ENCODE measurements around the gene NANOS2. TPM values are rescaled to one million over a fixed set of nuclear protein-coding genes. Genes with fewer than 3 reads are reported as not detected.

The NANOS2 gene
- total and polyA plus RNA-seq, 10 donors: not detected

DNA sequence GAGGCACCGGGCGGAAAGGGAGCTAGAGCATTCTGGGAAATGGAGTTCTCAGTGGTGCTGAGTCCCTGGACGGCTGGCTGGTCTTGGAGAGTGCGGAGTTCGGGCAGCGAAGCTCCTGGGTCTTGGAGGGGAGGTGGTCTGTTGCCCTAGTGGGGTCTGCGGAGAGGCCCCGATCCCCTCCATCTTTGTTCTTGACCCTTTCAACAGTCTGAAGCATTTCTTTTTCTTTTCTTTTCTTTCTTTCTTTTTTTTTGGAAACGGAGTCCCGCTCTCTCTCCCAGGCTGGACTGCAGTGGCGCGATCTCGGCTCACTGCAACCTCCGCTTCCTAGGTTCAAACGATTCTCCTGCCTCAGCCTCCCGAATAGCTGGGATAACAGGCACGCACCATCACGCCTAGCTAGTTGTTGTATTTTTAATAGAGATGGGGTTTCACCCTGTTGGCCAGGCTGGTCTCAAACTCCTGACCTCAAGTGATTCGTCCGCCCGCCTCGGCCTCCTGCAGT is 51.2 kb downstream of the NANOS2 start:
- 2 to 6% (median 3%) methylated on average over 22 of the region's 22 CpGs for WGBS, 5 donors
- no peak for TF ChIP-seq POLR2A (IDR thresholded peaks at IDR 0.05)
- TF ChIP-seq, protein P1, sequence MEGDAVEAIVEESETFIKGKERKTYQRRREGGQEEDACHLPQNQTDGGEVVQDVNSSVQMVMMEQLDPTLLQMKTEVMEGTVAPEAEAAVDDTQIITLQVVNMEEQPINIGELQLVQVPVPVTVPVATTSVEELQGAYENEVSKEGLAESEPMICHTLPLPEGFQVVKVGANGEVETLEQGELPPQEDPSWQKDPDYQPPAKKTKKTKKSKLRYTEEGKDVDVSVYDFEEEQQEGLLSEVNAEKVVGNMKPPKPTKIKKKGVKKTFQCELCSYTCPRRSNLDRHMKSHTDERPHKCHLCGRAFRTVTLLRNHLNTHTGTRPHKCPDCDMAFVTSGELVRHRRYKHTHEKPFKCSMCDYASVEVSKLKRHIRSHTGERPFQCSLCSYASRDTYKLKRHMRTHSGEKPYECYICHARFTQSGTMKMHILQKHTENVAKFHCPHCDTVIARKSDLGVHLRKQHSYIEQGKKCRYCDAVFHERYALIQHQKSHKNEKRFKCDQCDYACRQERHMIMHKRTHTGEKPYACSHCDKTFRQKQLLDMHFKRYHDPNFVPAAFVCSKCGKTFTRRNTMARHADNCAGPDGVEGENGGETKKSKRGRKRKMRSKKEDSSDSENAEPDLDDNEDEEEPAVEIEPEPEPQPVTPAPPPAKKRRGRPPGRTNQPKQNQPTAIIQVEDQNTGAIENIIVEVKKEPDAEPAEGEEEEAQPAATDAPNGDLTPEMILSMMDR (IDR thresholded peaks at IDR 0.05 in 8 of 11, conservative IDR thresholded peaks at IDR 0.05 in 3 of 11): no peak
- TF ChIP-seq POLR2AphosphoS5 (IDR thresholded peaks at IDR 0.05): peak in 2 of 3 donors; percentile 47 to 75
- peaks cover 0 to 32% (median 14%) of the 10 kb centered on the region in 6 donors for H3K36me3 ChIP-seq
- H3K4me3 ChIP-seq: peak overlapping the region; percentile 86 to 99 (median 92)
- intact Hi-C loops (cut with DNase I; ENCODE audit: low total_unique reads): no loop called here
- no peak for DNase-seq
- peak overlapping the region in 4 of 8 donors; percentile 93 to 96 (median 94) for H3K27ac ChIP-seq
- peaks cover 25 to 49% (median 39%) of the 10 kb centered on the region in 6 donors for H3K4me1 ChIP-seq
- H3K9me3 ChIP-seq: no peaks in the 10 kb centered on the region
- peaks cover 0 to 28% (median 14%) of the 10 kb centered on the region in 7 donors for H3K27me3 ChIP-seq (replicated peaks in 1 of 7)

Other genes starting within 250 kb of the NANOS2 start
- gene GIPR, start 246.6 kb downstream of the NANOS2 start, total RNA-seq: 1 to 10 TPM; 1.7 to 7.5 (median 3.7) TPM
- gene GIPR, start 246.6 kb downstream of the NANOS2 start, polyA plus RNA-seq: 1 to 10 TPM in 1 of 3 donors, under 1 TPM in 2; 0.49 to 1.7 (median 0.83) TPM
- gene SNRPD2, start 222.8 kb downstream of the NANOS2 start, total RNA-seq: 100 to 1,000 TPM; 117 to 280 (median 200) TPM
- 100 to 1,000 TPM; 368 to 587 (median 432) TPM for gene SNRPD2, start 222.8 kb downstream of the NANOS2 start, polyA plus RNA-seq
- gene QPCTL, start 222.1 kb downstream of the NANOS2 start, total RNA-seq: 10 to 100 TPM in 2 of 7 donors, 1 to 10 TPM in 5; 5.0 to 10.7 (median 8.8) TPM
- gene QPCTL, start 222.1 kb downstream of the NANOS2 start, polyA plus RNA-seq: 10 to 100 TPM in 2 of 3 donors, 1 to 10 TPM in 1; 9.5 to 10.7 (median 10.2) TPM
- gene FBXO46, start 183.9 kb downstream of the NANOS2 start, total RNA-seq: 10 to 100 TPM; 12.8 to 28.1 (median 23.6) TPM
- gene FBXO46, start 183.9 kb downstream of the NANOS2 start, polyA plus RNA-seq: 10 to 100 TPM in 2 of 3 donors, 1 to 10 TPM in 1; 8.8 to 14.4 (median 10.4) TPM
- not detected for gene MEIOSIN, start 181.3 kb downstream of the NANOS2 start, total RNA-seq
- under 1 TPM in 1 of 3 donors, not detected in 2; 0.02 TPM for gene MEIOSIN, start 181.3 kb downstream of the NANOS2 start, polyA plus RNA-seq
- gene SIX5, start 145.5 kb downstream of the NANOS2 start, total RNA-seq: 10 to 100 TPM in 2 of 7 donors, 1 to 10 TPM in 5; 6.5 to 13.2 (median 8.5) TPM
- gene SIX5, start 145.5 kb downstream of the NANOS2 start, polyA plus RNA-seq: 1 to 10 TPM; 4.4 to 8.9 (median 5.2) TPM
- 10 to 100 TPM; 22.2 to 54.6 (median 32.7) TPM for gene DMPK, start 132.3 kb downstream of the NANOS2 start, total RNA-seq
- gene DMPK, start 132.3 kb downstream of the NANOS2 start, polyA plus RNA-seq: 100 to 1,000 TPM in 1 of 3 donors, 10 to 100 TPM in 2; 17.9 to 147 (median 38.1) TPM
- gene DMWD, start 121.9 kb downstream of the NANOS2 start, total RNA-seq: 10 to 100 TPM; 35.1 to 57.0 (median 48.4) TPM
- gene DMWD, start 121.9 kb downstream of the NANOS2 start, polyA plus RNA-seq: 10 to 100 TPM in 1 of 3 donors, 1 to 10 TPM in 2; 6.4 to 36.1 (median 6.7) TPM
- gene RSPH6A, start 99.5 kb downstream of the NANOS2 start, total RNA-seq: under 1 TPM in 3 of 7 donors, not detected in 4; 0.19 to 0.41 (median 0.33) TPM
- under 1 TPM in 1 of 3 donors, not detected in 2; 0.13 TPM for gene RSPH6A, start 99.5 kb downstream of the NANOS2 start, polyA plus RNA-seq
- gene SYMPK, start 51.6 kb downstream of the NANOS2 start, total RNA-seq: 100 to 1,000 TPM in 1 of 7 donors, 10 to 100 TPM in 6; 56.3 to 106 (median 75.1) TPM
- gene SYMPK, start 51.6 kb downstream of the NANOS2 start, polyA plus RNA-seq: 100 to 1,000 TPM in 2 of 3 donors, 10 to 100 TPM in 1; 60.3 to 148 (median 147) TPM
- gene FOXA3, start 50.5 kb downstream of the NANOS2 start, total RNA-seq: under 1 TPM in 1 of 7 donors, not detected in 6; 0.24 TPM
- under 1 TPM in 2 of 3 donors, not detected in 1; 0.09 to 0.16 TPM for gene FOXA3, start 50.5 kb downstream of the NANOS2 start, polyA plus RNA-seq
- gene IRF2BP1, start 28.6 kb downstream of the NANOS2 start, total RNA-seq: 10 to 100 TPM; 18.5 to 29.4 (median 23.3) TPM
- 10 to 100 TPM in 2 of 3 donors, 1 to 10 TPM in 1; 10.0 to 19.9 (median 10.6) TPM for gene IRF2BP1, start 28.6 kb downstream of the NANOS2 start, polyA plus RNA-seq
- gene MYPOP, start 12.2 kb downstream of the NANOS2 start, total RNA-seq: 10 to 100 TPM in 4 of 7 donors, 1 to 10 TPM in 3; 5.8 to 13.2 (median 11.0) TPM
- gene MYPOP, start 12.2 kb downstream of the NANOS2 start, polyA plus RNA-seq: 1 to 10 TPM; 5.1 to 9.6 (median 9.3) TPM
- gene NOVA2, start 59.1 kb upstream of the NANOS2 start, total RNA-seq: 10 to 100 TPM in 1 of 7 donors, 1 to 10 TPM in 6; 1.8 to 12.5 (median 5.4) TPM
- under 1 TPM; 0.42 to 0.77 (median 0.50) TPM for gene NOVA2, start 59.1 kb upstream of the NANOS2 start, polyA plus RNA-seq
- 10 to 100 TPM in 4 of 7 donors, 1 to 10 TPM in 3; 5.0 to 22.7 (median 16.6) TPM for gene CCDC61, start 80.7 kb upstream of the NANOS2 start, total RNA-seq
- gene CCDC61, start 80.7 kb upstream of the NANOS2 start, polyA plus RNA-seq: 10 to 100 TPM; 15.1 to 24.6 (median 16.7) TPM
- 10 to 100 TPM in 6 of 7 donors, 1 to 10 TPM in 1; 9.1 to 97.9 (median 32.3) TPM for gene PGLYRP1, start 108.3 kb upstream of the NANOS2 start, total RNA-seq
- gene PGLYRP1, start 108.3 kb upstream of the NANOS2 start, polyA plus RNA-seq: 10 to 100 TPM in 1 of 3 donors, 1 to 10 TPM in 2; 2.5 to 12.7 (median 8.9) TPM
- not detected for gene IGFL4, start 126.2 kb upstream of the NANOS2 start, total RNA-seq
- under 1 TPM in 2 of 3 donors, not detected in 1; 0.03 TPM for gene IGFL4, start 126.2 kb upstream of the NANOS2 start, polyA plus RNA-seq
- gene IGFL3, start 209.9 kb upstream of the NANOS2 start, total RNA-seq: not detected
- gene IGFL3, start 209.9 kb upstream of the NANOS2 start, polyA plus RNA-seq: not detected
- gene IGFL2, start 233.5 kb upstream of the NANOS2 start, total RNA-seq: not detected
- gene IGFL2, start 233.5 kb upstream of the NANOS2 start, polyA plus RNA-seq: not detected

Measured in spleen (tissue), 11 donors.